Limb (tissue), 2 donors: ENCODE data around the gene ULK1.
"Not testable (repeated sequence)": the region's sequence is repeated elsewhere in the genome, so short reads cannot be mapped to it uniquely, and the experiment has no call there.

ENCODE experiments used
- DNase-seq, 2 donors: peaks; one replicate each; pipeline ENCODE4 v3.0.0-alpha.2; 2016; ENCODE audit errors: extremely low spot score in 2 of 2

ULK1 gene

DNA sequence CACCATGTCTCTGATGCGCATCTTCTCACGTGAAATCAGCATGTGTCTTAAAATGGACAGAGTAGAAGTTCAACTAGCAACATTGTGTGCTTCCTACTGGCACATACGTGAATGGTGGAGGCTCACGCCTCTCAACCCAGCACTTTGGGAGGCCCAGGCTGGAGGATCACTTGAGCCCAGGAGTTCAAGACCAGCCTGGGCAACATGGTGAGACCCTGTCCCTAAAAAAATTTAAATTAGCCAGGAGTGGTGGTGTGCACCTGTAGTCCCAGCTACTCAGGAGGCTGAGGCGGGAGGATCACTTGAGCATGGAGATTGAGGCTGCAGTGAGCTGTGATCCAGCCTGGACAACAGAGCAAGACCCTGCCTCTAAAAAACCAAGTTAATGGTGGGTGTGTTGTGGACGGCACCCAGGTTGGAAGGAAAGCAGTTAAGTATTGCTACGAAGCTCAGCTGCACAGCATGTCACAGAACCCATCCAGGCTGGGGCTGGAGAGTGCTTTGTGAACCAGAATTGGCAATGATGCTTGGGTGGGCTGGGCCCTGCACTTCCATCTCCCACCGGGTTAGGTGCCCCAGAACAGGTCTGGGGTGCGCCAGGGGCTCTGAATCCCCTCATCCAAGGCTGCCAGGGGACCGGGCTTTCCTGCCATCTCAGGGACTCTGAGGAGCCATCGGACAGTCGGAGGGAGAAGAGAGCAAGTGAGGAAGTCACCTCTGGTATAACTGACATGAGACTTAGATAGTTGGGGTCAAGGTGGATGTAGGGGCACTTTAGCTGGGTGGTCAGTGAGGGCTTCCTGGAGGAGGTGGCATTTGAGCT, 33.0 kb upstream of the ULK1 start:
- DNase-seq, result no peak

DNA sequence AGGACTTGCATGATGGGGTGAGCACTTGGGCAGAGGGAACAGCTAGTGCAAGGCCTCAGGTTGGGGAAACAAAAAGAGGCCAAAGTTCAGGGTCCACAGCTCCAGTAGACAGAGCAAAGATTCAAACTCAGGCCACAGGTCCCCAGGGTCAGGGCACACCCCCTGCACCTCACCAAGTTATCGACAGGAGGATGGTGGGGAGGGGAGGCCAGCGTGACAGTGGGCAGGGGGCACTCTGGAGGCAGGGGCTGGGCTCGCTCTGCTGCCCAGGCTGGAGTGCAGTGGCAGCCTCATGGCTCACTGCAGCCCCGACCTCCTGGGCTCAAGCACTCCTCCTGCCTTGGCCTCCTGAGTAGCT, 32.4 kb upstream of the ULK1 start:
- DNase-seq, result no peak

DNA sequence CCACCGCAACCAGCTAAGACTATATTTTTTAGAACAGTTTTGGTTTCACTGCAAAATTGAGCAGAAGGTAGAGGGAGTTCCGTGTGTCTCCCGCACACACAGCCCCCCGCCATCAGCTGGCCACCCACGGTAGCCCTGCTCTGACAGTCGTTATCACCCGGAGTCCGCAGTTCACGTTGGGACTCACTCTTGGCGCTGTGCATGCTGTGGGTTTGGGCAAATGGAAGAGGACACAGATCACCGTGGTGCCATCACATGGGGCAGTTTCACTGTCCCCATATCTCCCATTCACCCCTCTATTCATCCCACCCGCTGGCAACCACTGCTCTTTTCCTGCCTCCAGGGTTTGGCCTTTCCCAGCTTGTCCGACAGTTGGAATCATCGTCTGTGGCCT, 31.8 kb upstream of the ULK1 start:
- DNase-seq, result no peak

DNA sequence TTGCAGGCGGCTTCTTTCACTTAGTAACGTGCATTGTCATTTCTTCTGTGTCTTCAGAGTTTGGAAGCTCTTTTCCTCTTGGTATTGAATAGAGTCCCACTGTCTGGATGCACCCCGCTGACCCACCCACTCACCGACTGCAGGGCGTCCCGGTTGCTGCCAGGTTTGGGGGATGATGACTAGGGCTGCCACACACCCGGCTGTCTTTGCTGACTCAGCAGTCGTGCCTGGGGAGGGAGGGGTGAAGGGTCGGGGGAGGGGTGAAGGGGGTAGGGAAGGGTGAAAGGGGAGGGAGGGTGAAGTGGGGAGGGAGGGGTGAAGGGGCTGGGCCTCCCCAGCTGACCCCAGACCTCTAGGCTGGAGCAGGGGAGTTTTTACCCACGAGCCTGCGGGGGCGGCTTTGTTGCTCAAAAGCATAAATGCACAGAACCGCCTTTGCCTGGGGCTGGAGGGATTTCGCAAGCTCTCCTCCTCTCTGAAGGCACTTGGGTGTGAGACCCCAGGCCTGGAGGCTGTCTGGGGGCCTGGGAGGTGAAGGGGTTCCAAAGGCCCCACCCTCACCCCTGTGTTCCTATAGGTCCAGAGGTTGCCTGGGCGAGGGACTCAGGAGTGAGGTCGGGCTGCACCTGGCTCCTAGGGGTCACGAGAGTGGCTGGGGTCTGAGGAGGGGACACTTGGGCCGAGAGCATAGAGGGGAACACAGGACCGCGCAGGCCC, 31.3 kb upstream of the ULK1 start:
- peak in 1 of 2 donors; percentile 31 for DNase-seq

DNA sequence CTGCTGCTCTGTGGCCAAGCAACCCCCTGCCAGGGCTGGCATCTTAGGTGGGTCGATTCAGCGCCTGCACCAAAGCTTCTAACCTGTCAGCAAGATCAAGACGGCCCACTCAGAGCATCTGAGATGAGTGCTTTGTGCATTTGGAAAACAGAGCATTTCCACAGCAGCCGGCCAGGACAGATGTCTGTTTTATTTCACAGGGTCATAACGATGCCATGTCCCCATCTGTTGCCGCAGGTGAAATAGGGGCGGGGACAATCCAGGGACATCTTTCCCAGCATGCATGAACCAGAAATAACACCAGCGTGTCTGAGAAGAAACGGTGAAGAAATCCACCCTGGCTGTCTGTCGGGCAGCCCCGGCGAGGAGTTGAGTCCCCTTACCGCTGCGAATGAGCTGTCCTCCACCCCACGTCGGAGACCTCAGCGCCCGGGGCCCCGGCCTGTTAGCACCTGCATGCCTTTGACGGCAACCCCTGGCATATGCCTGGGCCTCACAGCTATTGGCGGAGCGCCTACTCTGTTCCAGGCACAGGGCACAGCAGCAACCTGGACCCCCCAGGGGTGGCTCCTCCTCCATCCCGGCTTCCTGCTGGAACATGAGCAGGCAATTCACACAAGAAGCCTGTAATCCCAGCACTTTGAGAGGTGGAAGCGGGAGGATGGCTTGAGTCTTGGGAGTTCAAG, 30.6 kb upstream of the ULK1 start:
- peak in 1 of 2 donors; percentile 20 for DNase-seq

DNA sequence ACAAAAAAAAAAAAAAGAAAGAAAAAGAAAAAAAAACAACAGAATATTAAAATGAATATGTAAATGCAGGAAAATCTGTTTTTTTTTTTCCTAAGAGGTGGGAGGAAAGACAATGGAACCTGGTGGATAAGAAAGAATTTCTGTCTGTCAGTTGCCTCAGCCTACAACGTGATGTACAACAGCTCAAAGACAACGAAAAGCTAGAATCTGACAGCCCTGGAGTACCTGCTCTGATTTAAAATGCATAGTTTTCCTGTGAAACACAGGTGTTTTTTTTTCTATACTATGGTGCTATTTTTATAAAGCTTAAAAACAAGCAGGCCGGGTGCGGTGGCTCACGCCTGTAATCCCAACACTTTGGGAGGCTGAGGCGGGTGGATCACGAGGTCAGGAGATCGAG, 30.0 kb upstream of the ULK1 start:
- no peak for DNase-seq

DNA sequence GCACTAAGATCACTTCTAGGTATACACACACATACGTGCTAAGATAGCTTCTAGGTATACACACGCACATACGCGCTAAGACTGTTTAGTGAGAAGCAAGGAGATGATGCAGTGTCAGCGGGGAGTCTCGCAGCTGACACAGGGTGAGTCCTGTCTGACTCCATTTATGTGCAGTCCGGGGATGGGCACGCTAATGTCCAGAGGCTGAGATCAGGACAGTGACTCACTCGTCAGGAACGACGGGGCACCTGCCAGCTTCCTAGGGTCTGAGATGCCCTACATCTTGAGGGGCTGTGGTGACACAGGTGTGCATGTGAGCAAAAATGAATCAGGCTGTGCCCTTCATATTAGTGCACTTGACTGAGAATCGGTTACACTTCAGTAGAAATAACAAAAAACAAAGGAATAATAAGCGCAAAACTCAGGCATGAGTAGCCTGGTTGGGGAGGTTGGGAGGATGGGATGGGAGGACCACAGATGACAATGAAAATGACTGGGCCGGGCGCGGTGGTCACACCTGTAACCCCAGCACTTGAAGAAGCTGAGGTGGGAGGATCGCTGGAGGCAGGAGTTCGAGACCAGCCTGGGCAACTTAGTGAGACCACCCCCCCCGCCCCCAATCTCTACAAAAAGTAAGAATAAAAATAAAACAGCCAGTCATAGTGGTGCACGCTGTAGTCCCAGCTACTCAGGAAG, 29.1 kb upstream of the ULK1 start:
- no peak for DNase-seq

DNA sequence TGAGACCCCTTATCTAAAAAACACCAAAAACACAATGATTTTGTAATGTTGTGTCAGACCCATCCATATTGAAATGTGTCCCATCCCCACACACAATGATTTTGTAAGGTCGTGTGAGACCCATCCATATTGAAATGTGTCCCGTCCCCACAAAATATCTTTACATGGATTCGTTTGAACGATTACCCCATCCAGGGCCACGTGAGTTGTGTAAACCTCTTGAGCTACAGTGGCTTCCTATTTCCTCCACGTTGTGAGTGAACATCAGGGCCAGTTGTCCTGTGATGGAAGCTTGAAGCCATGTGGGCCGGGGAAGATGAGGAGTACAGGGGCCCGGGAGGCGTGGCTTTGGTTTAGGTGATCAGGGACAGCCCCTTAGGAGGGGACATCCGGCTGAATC, 27.0 kb upstream of the ULK1 start:
- DNase-seq, result no peak

DNA sequence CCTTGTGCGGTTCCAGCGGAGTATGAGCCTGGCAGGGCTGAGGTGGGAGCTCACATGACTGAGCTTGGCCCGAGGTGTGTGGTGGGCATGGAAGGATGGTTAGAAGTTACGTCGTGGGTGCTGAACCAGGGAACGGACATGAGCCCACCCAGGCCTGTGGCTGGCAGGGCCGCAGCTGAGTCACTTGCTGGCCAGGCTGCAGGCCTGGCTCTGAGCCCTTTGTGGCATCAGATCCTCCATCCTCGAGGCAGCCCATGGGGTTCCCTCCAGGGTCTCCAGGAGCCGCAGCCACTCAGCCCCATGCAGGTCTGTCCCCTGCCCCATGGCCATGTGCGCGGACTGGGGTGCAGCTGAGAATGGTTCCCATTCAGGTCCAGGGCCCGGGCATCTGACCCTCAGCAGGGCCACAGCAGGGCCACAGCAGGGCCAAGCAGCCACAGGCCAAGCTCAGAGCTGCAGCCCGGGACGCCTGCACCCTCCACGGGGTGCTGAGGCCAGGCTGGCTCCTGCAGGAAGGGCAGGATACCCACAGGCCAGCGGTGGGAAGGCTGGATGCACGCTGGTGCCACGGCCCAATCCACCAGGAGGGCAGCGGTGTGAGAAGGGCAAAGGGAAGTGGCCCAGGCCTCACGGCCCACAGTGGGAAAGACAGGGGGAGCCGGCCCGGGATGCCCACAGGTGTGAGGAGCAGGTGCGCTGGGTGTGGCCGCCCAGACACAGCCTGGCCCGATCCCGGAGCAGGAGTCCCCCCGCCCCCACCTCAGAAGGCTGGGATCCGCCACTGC, 26.3 kb upstream of the ULK1 start:
- DNase-seq, result no peak

DNA sequence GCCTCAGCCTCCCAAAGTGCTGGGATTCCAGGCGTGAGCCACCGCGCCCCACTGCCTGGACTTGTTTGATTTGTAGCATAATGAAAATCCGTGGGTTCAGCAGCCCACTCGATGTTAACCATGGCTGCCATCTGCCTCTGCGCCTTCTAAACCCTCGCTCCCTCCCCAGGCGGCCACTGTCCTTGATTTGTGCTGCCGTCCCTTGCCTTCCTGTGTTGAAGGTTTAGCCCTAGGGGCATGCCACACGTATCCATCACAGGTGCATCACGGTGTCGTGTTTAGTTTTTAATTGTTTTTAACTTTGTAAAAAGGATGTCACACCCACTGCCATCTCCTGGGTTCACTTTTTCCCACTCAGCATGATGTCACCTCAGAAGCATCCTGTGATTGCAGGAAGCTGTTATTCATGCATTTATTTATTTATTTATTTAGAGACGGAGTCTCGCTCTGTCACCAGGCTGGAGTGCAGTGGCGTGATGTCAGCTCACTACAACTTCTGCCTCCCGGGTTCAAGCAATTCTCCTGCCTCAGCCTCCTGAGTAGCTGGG, 24.5 kb upstream of the ULK1 start:
- no peak for DNase-seq

DNA sequence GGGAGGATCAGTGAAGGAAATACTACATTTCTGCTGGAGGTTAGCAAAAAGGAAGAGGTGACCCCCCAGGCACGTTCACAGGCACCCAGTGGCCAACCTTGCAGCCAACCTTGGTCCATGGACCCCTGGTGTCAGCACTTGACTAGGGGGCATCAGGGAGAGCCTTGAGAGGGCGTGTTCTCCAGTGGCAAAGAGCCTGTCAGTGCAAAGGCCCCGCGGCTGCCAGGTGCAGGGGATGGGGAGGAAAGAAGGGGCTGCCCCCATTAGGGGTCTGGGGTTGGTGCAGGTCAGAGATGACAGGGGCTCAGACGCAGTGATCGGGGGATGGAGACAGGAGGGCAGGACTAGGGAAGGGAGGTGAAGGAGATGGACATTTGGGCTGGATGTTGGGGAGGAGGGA, 22.7 kb upstream of the ULK1 start:
- DNase-seq, result no peak

DNA sequence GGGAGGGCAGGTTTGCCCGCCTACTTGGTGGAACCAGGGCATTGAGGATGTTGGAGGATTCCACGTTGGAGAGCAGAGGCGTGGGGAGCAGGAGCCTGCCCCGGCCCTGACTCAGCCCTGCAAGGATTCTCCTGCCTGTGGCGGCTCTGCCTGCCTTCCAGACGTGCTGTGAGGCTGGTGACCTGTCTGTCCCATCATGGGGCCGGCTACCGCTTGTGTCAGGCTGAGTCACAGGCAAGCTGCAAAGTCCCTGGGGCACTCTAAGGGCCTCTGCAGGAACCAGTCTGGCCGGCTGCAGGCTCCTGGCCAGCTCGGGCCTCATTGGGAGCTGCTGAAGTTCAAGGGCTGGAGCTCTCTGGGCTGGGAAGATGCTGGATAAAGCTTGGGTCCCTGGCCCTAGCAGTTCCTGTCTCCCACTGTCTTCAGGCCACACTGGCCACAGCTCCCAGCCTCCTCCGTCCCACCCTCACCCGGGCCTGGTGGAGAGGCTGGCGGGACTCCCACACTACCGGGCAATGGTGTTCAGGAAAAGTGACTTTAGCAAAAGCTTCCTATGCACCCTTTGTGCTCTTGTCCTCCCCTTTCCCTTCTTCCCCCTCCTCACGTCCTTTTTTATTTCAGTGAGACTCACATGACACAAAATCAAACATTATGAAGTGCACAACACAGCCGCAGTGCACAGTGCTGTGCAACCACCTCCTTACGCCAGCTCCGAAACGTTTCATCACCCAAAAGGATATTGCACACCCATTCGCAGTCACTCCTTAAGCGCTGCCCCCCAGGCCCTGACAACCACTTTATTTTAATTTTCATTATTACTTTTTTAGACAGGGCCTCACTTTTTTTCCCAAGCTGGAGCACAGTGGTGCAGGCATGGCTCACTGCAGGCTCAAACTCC, 22.0 kb upstream of the ULK1 start:
- DNase-seq, result peak in 1 of 2 donors; percentile 25

DNA sequence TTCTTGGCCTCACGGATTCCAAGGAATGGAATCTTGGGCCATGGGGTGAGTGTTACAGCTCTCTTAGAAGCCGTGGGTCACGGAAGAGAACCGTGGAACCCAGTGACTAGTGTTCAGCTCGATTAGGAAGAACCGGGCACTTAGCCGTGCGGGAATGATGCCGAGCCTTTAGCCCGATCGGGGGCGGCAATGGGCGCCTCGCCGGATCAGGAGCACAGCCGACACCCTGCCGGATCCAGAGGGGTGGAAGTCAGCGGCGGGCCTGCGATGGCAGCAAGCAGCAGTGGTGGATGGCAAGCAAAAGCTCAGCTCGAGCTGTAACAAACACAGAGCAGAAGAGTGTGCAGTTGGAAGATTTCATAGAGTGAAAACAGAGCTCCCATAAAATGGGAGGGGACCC, 21.1 kb upstream of the ULK1 start:
- no peak for DNase-seq

DNA sequence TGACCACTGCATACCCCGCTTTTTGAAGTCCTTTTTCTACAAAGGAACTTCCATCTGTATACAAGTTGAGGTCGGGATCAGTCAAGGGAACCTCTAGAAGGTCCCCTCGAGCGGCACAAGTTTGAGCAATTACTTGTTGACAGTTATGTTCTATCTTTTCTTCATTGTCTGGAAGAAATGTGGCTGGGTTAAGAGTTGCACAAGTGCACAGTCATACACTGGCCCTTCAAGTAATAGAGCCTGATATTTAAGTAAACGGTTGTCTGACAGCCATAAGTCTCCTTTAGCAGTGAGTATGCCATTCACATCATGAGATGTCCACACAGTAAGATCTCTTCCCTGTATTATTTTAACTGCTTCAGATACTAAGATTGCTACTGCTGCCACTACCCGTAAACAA, 19.4 kb upstream of the ULK1 start:
- DNase-seq, result not testable (repeated sequence)

DNA sequence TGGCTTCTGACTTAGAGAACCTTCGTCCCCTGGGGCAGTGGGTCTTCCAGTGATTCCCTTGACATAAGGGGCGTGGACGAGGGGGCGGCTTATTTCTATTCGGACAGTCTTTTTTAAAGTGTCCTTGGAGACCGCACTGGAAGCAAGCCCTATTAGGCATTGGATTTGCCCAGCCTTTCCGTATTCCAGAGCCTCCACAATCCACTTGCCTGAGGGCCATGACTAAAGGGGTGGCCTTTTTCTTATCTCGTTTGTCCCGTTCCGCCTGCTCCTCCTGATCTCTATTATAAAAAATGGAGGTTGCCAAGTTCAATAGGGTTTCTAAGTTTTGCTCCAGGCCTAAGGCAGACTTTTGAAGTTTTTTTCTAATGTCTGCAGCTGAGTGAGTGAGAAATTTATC, 17.2 kb upstream of the ULK1 start:
- not testable (repeated sequence) for DNase-seq

DNA sequence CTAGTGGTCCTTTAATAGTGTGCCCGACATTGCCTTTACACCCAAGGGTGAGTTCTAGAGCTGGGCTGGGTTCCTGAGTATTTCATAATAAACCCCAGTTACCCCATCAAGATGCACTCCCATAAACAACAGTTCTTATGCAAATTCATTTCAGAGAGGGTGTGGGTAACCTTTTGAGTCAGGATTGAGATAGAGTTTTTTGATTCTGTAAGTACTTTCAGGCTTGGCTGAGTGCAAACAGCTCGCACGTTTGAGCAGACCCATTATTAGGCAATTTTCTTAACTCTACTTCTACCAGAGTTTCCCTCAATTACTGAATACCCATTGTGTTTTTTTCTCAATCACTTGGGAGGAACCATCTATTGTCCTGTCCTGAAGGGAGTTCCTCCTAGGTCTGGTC, 16.0 kb upstream of the ULK1 start:
- DNase-seq, result not testable (repeated sequence)

DNA sequence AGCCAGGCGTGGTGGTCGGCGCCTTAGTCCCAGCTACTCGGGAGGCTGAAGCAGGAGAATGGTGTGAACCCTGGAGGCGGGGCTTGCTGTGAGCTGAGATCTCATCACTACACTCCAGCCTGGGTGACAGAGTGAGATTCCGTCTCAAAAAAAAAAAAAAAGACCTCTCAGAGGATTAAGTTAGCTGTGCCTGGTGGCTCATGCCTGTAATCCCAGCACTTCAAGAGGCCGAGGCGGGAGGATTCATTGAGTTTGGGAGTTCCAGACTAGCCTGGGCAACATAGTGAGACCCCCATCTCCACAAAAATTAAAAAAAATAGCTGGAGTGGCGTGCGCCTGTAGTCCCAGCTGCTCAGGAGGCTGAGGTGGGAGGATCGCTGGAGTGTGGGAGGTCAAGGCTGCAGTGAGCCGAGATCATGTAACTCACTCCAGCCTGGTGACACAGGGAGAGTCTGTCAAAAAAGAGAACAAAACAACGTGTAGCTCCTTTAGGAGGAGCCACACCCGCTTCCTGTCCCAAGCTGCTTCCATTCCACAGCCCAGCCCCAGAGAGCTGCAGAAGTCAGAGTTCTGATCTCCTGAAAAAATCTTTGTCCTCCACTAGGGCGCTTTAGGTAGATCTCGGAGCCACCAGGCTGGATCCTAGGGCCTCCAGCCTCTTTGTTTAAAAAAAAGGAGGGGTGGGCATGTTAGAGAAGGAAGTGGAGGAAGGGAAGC, 11.5 kb upstream of the ULK1 start:
- DNase-seq, result no peak

DNA sequence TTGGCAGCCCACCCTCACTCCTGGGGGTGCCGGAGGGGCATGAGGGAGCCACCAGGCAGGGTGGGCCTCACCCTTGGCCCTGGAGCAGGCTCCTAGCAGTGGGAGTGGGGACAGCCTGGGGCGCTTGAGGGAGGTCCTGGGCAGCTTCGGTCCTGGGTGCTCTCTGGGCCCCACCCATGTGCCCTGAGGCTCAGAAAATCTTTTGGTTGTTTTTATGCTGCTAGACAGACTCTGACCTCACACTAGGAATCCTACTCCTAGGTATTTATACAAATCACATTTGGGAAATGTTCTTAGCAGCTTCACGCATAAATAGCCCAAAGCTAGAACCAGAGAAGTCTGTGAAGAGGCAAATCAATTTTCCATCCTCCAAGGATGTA, 10.9 kb upstream of the ULK1 start:
- no peak for DNase-seq

DNA sequence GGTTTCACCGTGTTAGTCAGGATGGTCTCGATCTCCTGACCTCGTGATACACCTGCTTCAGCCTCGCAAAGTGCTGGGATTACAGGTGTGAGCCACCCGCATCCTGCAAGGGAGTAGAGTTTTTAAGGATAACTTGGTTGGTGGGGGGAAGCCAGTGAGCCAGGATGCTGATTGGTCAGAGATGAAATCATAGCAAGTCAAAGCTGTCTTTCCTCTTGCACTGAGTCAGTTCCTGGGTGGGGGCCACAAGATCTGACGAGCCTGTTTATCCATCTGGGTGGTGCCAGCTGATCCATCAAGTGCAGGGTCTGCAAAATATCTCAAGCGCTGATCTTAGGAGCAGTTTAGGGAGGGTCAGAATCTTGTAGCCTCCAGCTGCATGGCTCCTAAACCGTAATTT, 9.3 kb upstream of the ULK1 start:
- DNase-seq, result not testable (repeated sequence)
